Endothelial cell of hepatic sinusoid (primary cell): ENCODE measurements around the gene COL9A2.
"Not testable (repeated sequence)": the region's sequence is repeated elsewhere in the genome, so short reads cannot be mapped to it uniquely, and the experiment has no call there.

Experiments used
- in situ Hi-C: cut with HindIII; loops from 2 replicates; pipeline ENCODE4 v1.10.0; 2017; ENCODE audit warnings: low sequenced_read_pairs

The COL9A2 gene

GRCh38 chr1:40316595-40317393 is at the start of gene COL9A2:
COL9A2 (minus strand) TSS chr1:40317286; CDS start chr1:40317197, 89 bp downstream.
- in situ Hi-C loops: no loop called here

- in situ Hi-C loops: loop anchor here (10.0 kb wide), 1 partner anchor 69 kb away; no protein-coding TSS in a partner anchor
Measured at GRCh38 chr1:40363721-40364120, 46.6 kb upstream of the COL9A2 start.

GRCh38 chr1:40362699-40363098 is 45.6 kb upstream of the COL9A2 start:
- in situ Hi-C loops: loop anchor here (10.0 kb wide), 1 partner anchor 68 kb away; no protein-coding TSS in a partner anchor

GRCh38 chr1:40362199-40362598 is 45.1 kb upstream of the COL9A2 start:
- in situ Hi-C loops: loop anchor here (10.0 kb wide), 1 partner anchor 67 kb away; no protein-coding TSS in a partner anchor

- in situ Hi-C loops: loop anchor here (10.0 kb wide), 1 partner anchor 67 kb away; no protein-coding TSS in a partner anchor
Measured at GRCh38 chr1:40361637-40362036, 44.6 kb upstream of the COL9A2 start.

GRCh38 chr1:40361201-40361600 is 44.1 kb upstream of the COL9A2 start:
- in situ Hi-C loops: loop anchor here (10.0 kb wide), 1 partner anchor 66 kb away; no protein-coding TSS in a partner anchor

GRCh38 chr1:40360631-40361030 is 43.5 kb upstream of the COL9A2 start:
- in situ Hi-C loops: loop anchor here (10.0 kb wide), 1 partner anchor 66 kb away; no protein-coding TSS in a partner anchor

- in situ Hi-C loops: no loop called here
Measured at GRCh38 chr1:40357625-40358024, 40.5 kb upstream of the COL9A2 start.

GRCh38 chr1:40353082-40353481 is 36.0 kb upstream of the COL9A2 start:
- in situ Hi-C loops: loop anchor here (5.0 kb wide), 1 partner anchor 59 kb away; no protein-coding TSS in a partner anchor

- in situ Hi-C loops: loop anchor here (5.0 kb wide), 1 partner anchor 60 kb away; no protein-coding TSS in a partner anchor
Measured at GRCh38 chr1:40352126-40352525, 35.0 kb upstream of the COL9A2 start.

- in situ Hi-C loops: loop anchor here (5.0 kb wide), 1 partner anchor 61 kb away; no protein-coding TSS in a partner anchor
Measured at GRCh38 chr1:40351124-40351523, 34.0 kb upstream of the COL9A2 start.

- in situ Hi-C loops: loop anchor here (5.0 kb wide), 1 partner anchor 62 kb away; no protein-coding TSS in a partner anchor
Measured at GRCh38 chr1:40350391-40350790, 33.3 kb upstream of the COL9A2 start.

- in situ Hi-C loops: no loop called here
Measured at GRCh38 chr1:40344597-40344996, 27.5 kb upstream of the COL9A2 start.

- in situ Hi-C loops: not testable (repeated sequence)
Measured at GRCh38 chr1:40342381-40342717, 25.3 kb upstream of the COL9A2 start.

- in situ Hi-C loops: no loop called here
Measured at GRCh38 chr1:40341491-40342380, 24.6 kb upstream of the COL9A2 start.

- in situ Hi-C loops: loop anchor here (5.0 kb wide), 2 partner anchors 107 to 187 kb away; no protein-coding TSS in a partner anchor
Measured at GRCh38 chr1:40339420-40340323, 22.6 kb upstream of the COL9A2 start.

GRCh38 chr1:40338745-40339419 is 21.8 kb upstream of the COL9A2 start:
- in situ Hi-C loops: loop anchor here (5.0 kb wide), 2 partner anchors 107 to 187 kb away; no protein-coding TSS in a partner anchor

GRCh38 chr1:40337443-40337842 is 20.4 kb upstream of the COL9A2 start:
- in situ Hi-C loops: loop anchor here (5.0 kb wide), 2 partner anchors 105 to 185 kb away; no protein-coding TSS in a partner anchor

GRCh38 chr1:40332695-40333094 is 15.6 kb upstream of the COL9A2 start:
- in situ Hi-C loops: no loop called here
